ENCODE results near the gene C1QA. TPM values are rescaled to one million over a fixed set of nuclear protein-coding genes. Genes with fewer than 3 reads are reported as not detected.

The C1QA gene
- total RNA-seq, 6 experiments from 2014 or later, result not detected

DNA sequence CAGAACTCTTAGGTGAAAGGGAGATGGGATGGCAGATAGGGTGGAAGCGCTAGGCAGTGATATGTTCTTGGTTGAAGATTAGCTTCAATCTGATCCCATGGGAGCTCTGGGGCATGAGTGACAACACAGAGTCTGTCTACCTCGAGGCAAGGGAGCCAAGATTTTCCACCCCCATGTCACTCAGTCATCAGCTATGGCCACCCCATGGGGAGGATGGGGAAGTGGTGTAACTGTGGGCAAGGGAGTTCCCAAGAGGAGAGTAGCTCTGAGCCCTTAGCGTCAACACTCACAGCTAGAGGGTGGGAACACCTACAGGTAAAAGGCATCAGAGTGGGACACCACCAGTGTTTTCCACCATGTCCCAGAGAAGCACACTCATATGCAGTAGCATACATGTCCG, 30.3 kb upstream of the C1QA start:
- H3K36me3 Mint-ChIP-seq (ENCODE audit: low read depth), result no peaks in the 10 kb centered on the region
- H3K27me3 Mint-ChIP-seq (ENCODE audit: insufficient read depth), result peaks cover 46% of the 10 kb centered on the region
- TF ChIP-seq, protein P1, sequence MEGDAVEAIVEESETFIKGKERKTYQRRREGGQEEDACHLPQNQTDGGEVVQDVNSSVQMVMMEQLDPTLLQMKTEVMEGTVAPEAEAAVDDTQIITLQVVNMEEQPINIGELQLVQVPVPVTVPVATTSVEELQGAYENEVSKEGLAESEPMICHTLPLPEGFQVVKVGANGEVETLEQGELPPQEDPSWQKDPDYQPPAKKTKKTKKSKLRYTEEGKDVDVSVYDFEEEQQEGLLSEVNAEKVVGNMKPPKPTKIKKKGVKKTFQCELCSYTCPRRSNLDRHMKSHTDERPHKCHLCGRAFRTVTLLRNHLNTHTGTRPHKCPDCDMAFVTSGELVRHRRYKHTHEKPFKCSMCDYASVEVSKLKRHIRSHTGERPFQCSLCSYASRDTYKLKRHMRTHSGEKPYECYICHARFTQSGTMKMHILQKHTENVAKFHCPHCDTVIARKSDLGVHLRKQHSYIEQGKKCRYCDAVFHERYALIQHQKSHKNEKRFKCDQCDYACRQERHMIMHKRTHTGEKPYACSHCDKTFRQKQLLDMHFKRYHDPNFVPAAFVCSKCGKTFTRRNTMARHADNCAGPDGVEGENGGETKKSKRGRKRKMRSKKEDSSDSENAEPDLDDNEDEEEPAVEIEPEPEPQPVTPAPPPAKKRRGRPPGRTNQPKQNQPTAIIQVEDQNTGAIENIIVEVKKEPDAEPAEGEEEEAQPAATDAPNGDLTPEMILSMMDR (IDR thresholded peaks at IDR 0.05), result no peak
- H3K9me3 Mint-ChIP-seq, result no peaks in the 10 kb centered on the region
- H3K27ac Mint-ChIP-seq, result no peak overlapping the region
- no peaks in the 10 kb centered on the region for H3K4me1 Mint-ChIP-seq (ENCODE audit: low read depth)
- H3K4me3 Mint-ChIP-seq, result no peak overlapping the region
- no peak for DNase-seq

DNA sequence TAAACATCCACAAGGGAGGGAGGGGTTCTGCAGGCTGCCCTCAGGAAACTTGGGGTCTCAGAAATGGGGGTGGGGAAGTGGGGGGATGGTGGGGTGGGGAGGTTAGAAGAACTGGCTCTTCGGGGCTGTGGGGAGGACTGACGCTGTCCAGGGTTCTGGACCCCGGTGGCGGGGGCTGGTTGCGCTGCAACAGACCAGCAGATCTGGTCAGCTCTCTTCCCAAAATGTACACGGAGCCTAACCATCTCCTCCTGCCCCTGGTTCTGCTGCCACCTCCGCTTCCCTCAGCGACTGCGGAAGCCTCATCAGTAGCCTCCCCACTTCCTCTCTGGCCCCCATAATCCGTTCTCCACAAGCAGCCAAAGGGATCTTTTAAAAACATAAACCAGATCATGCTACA, 29.3 kb upstream of the C1QA start:
- H3K9me3 Mint-ChIP-seq, result no peaks in the 10 kb centered on the region
- H3K4me3 Mint-ChIP-seq, result no peak overlapping the region
- H3K4me1 Mint-ChIP-seq (ENCODE audit: low read depth), result no peaks in the 10 kb centered on the region
- no peak for DNase-seq
- TF ChIP-seq, protein P1 (IDR thresholded peaks at IDR 0.05), result no peak
- H3K27me3 Mint-ChIP-seq (ENCODE audit: insufficient read depth), result peaks cover 51% of the 10 kb centered on the region
- no peaks in the 10 kb centered on the region for H3K36me3 Mint-ChIP-seq (ENCODE audit: low read depth)
- no peak overlapping the region for H3K27ac Mint-ChIP-seq

GRCh38 chr1:22608361-22608760, 28.1 kb upstream of the C1QA start:
- H3K9me3 Mint-ChIP-seq, result no peaks in the 10 kb centered on the region
- H3K4me1 Mint-ChIP-seq (ENCODE audit: low read depth), result no peaks in the 10 kb centered on the region
- no peak for DNase-seq
- TF ChIP-seq, protein P1 (IDR thresholded peaks at IDR 0.05), result no peak
- H3K27ac Mint-ChIP-seq, result no peak overlapping the region
- H3K36me3 Mint-ChIP-seq (ENCODE audit: low read depth), result no peaks in the 10 kb centered on the region
- no peak overlapping the region for H3K4me3 Mint-ChIP-seq
- peaks cover 49% of the 10 kb centered on the region for H3K27me3 Mint-ChIP-seq (ENCODE audit: insufficient read depth)

DNA sequence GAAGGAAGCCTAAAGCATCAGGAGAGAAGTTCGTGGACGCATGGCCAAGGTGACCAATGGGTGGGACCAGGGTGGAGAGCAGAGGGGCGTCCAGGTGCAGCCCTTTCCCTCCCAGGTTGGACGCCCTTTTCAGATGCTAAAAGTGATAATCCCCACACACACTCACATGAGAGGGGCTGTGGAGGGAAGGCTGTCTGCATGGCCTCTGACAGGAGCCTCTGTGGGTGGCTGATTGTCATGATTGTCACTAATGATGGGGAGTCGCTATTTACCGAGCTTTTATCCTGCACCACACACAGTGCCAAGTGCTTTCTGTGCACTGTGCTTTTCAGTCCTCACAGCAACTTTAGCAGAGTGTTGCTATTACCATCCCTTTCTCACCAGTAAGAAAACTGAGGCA, 27.1 kb upstream of the C1QA start:
- no peak for DNase-seq
- no peaks in the 10 kb centered on the region for H3K4me1 Mint-ChIP-seq (ENCODE audit: low read depth)
- H3K9me3 Mint-ChIP-seq, result no peaks in the 10 kb centered on the region
- H3K27ac Mint-ChIP-seq, result no peak overlapping the region
- H3K4me3 Mint-ChIP-seq, result no peak overlapping the region
- TF ChIP-seq, protein P1 (IDR thresholded peaks at IDR 0.05), result no peak
- no peaks in the 10 kb centered on the region for H3K36me3 Mint-ChIP-seq (ENCODE audit: low read depth)
- H3K27me3 Mint-ChIP-seq (ENCODE audit: insufficient read depth), result peaks cover 48% of the 10 kb centered on the region

GRCh38 chr1:22611530-22611947, 24.9 kb upstream of the C1QA start:
- Mint-ChIP-seq H3K4me3 (no peak overlapping the region), H3K27ac (no peak overlapping the region), H3K9me3 (no peaks in the 10 kb centered on the region), H3K27me3 (ENCODE audit: insufficient read depth) (peaks cover 54% of the 10 kb centered on the region), H3K4me1 (ENCODE audit: low read depth) (no peaks in the 10 kb centered on the region), H3K36me3 (ENCODE audit: low read depth) (no peaks in the 10 kb centered on the region)
- TF ChIP-seq, protein P1 (IDR thresholded peaks at IDR 0.05), result no peak
- peak; percentile 33 for DNase-seq

Measured in HFFc6 (cell line).